GM21717 (cell line): ENCODE measurements around the gene ABHD11.
"Not testable (repeated sequence)": the region's sequence is repeated elsewhere in the genome, so short reads cannot be mapped to it uniquely, and the experiment has no call there.

Experiments used
- ATAC-seq: cut with Tn5 transposase; IDR thresholded peaks from one replicate; pipeline ENCODE4 v1.9.1; 2021; ENCODE audit warnings: mild to moderate bottlenecking, moderate library complexity; ENCODE audit not compliant: unreplicated experiment

ABHD11 gene

GRCh38 chr7:73720443-73720842 is 18.2 kb downstream of the ABHD11 start:
- not testable (repeated sequence) for ATAC-seq

DNA sequence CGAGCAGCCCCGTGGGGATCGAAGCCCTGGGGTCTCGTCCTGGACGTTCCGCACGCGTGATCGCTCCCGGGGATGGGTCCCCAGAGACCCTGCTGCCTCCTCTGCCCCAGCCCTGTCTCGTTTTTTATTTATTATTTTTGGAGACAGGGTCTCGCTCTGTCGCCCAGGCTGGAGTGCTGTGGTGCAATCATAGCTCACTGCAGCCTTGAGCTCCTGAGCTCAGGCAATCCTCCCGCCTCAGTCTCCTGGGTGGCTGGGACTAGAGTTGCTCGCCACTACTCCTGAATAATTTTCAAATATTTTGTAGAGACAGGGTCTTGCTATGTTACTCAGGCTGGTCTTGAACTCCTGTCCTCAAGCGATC is 18.8 kb downstream of the ABHD11 start:
- no peak for ATAC-seq

GRCh38 chr7:73718905-73719805 is 19.4 kb downstream of the ABHD11 start, which contains the start of gene STX1A:
Gene STX1A, minus strand, starts transcription at chr7:73719669. Its CDS starts 38 bp downstream, at chr7:73719631.
- ATAC-seq, result no peak

DNA sequence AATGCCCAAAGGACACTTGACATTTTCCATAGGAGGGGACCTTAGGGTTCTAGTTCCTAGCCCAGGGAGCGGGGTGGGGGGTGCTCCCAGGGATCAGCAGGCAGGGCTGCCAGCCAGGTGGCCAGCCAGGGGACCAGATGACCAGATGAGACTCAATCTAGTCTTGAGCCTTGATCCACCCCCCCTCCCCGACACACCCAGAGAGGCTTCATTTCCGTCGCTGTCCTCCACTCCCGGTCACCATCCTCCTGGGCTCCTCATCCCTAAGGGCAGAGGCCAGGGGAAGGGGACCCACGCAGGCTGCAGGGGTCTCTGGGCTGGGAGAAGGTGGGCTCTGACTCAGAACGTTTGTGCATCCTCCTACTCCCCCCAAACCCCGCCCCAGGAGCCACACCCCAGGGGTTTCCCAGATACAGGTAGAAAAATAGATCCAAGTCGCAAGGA is 20.1 kb downstream of the ABHD11 start:
- no peak for ATAC-seq

GRCh38 chr7:73717991-73718405 is 20.6 kb downstream of the ABHD11 start:
- ATAC-seq, result no peak

DNA sequence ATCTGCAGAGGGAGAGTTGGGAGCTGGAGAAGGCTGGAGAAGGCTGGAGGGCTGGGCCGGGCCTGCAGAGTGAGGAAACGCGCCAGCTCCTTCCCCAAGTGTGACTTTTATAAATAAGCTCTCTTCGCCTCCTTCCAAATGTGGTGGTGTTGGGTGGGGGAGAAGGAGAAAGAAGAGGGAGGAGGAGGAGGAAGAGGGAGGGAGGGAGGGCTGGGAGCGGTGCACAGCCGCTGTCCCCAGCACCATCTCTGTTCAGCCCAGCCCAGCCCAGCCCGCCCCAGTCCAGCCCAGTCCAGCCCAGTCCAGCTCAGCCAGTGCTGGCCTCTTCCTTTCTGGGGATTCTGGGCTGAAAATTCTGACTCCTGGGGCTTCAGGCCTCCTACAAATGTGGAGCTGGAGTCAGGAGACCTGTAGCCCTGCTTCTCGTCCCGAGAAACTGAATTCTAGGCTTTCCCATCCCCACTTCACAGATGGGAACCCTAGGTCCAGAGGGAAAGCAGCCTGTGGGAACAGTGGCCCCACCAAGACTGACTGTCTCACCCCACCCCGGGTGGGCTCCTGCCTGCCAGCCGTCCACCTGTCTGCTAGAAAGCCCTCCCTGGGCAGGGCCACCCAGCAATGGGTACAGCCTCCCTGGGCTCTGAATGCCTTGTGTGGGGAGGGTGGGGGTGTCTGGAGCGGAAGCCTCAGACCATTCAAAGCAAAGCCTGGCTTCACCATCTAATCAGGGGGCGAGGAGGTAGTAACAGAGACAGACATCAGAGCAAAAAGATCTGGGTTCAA is 21.4 kb downstream of the ABHD11 start:
- no peak for ATAC-seq

GRCh38 chr7:73716318-73716890 is 22.2 kb downstream of the ABHD11 start:
- no peak for ATAC-seq

DNA sequence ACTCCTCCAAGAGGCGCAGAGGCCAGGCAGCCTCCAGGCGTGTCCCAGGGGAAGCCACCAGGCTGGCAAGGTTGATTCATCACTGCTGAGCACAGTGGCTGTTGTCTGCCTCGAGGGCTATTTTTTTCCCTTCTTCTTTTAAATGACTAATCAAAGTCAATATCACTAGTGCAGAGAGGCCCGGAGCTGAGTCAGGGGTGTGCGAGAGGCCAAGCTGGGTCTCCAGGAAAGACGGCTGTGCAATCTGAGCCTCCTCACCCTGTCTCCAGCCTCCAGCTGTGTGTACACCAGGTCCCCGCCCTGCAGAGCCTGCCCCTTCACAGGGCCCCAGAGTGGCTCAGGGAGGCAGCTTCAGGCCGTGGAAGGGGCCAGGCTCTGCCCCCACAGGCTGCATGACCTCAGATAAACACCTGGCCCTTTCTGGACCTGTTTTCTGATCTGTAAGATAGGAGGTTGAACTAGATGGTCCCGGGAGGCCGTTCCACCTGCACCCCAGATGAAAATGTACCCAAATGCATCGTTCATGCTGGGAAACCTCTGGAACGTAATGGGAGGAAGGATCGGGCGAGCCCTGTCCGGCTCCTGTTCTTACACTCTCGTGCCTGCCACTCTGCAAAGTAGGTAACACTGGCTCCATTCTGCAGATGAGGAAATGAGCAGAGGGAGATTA is 22.8 kb downstream of the ABHD11 start:
- no peak for ATAC-seq

- not testable (repeated sequence) for ATAC-seq
These were observed 25.3 kb downstream of the ABHD11 start for GRCh38 chr7:73713319-73713718.

DNA sequence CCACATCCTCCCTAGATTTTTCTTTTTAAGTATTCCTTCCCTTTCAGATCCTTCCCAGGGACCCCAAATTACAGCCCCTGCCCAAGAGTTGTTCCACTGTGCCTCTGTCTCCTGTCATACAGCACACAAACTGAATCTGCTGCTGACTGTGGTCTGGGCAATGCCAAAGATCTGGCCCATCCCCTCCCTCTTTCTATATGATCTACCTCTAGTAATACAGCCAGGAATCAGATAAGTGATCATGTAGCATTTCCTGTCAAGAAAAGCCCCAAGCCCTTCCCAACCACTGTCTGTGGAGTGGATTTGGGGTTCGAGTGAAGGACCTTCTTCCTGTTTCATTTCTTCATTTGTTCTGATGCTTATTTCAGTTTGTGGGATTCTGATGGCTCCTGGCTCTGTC is 25.8 kb downstream of the ABHD11 start:
- no peak for ATAC-seq

DNA sequence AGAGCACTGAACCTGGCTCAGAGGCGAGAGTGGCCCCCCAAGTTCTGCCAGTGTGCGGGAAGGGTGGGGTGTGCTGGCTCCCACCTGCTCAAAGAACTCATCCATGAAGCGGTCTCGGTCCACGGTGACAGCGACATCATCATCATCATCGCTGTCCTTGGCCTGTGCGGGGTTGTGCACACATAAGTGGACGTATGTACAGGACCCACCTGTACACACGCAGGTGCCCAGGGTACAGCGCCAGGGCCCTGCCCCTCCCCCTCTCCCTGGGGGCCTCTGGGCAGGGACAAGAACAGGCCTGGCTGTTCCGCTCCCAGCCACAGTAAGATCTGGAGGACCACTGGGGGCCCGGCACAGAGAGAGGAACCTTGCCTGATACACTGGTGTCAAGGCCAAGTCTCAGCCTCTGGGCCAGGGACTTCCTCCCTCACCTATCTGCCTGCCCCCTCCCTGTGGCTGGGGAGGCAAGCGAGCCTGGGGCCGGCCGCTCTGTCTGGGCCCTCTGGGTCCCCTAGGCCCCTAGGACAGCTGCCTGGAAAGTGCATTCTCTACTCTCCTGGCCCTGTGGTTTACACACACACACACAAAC is 29.5 kb downstream of the ABHD11 start:
- ATAC-seq, result no peak

DNA sequence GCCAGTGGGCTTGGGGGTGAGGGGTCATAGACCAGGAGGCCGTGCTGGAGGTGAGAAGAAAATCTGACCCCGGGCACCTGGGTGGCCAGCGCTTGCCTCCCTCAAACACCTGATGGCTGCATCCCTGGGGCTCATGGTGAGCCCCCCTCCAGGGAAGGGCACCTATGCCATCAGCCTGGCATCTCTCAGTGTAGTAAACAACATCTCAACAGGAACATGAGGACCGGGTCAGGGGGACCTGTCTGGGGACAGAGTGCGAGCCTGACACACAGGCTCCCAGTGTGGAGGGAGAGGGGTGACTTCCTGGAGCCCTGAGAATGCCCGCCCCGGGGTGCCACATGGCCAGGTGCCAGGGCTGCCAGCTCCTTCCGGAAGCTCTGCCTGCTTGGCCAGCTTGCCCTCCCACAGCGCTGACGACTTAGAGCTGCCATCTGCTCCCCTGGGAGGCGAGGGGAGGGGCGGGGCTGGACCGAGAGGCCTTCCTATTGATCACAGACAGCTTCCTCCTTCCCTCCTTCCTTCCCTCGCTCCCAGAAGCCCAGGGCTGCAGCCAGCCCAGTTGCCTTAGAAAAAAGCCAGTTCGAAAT is 31.5 kb downstream of the ABHD11 start:
- no peak for ATAC-seq

DNA sequence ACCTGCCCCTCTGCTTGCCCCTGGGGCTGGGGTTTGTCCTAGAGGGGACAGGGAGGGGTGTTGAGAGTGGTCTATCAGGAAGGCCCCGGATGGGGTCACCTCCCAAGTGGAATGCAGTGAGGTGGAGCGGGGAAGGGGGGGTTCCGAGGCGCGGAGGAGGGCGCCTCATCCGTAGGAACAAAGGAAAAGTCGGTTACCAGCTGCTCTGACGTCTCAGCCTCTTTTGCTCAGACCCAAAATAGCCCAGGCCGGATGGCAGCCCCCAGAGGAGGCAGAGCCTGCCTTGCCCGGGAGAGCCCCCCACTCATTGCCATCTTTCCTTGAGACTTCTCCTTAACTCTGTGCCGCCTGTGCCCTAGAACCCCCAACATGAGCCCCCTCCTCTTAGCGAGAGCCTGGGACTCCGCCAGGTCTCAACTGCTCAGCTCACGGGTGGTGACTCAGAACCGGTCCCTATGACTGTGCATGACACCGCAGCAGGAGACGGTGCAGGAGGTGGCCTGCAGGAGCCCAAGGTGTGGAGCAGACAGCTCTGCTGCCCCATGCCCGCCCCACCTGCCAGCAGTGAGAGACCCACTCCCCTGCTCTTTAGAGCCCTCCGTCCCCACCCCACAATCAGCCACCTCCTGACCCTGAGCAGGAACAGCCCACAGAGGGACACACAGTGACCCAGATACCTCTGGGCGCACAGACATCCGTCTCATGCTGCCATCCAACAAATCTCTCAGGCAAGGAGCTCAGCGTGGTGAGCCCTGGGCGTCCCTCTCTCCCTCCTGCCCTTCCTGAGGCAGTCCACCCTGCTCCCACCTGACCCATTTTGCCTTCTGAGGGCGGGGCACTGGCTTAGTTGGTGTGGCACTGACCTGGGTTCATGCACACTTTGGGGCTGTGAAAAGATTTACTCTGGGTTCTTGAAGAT is 32.2 kb downstream of the ABHD11 start:
- no peak for ATAC-seq

- ATAC-seq, result no peak
These were observed 33.1 kb downstream of the ABHD11 start for GRCh38 chr7:73705551-73705920.

- ATAC-seq, result no peak
These were observed 33.7 kb downstream of the ABHD11 start for GRCh38 chr7:73704640-73705550.

DNA sequence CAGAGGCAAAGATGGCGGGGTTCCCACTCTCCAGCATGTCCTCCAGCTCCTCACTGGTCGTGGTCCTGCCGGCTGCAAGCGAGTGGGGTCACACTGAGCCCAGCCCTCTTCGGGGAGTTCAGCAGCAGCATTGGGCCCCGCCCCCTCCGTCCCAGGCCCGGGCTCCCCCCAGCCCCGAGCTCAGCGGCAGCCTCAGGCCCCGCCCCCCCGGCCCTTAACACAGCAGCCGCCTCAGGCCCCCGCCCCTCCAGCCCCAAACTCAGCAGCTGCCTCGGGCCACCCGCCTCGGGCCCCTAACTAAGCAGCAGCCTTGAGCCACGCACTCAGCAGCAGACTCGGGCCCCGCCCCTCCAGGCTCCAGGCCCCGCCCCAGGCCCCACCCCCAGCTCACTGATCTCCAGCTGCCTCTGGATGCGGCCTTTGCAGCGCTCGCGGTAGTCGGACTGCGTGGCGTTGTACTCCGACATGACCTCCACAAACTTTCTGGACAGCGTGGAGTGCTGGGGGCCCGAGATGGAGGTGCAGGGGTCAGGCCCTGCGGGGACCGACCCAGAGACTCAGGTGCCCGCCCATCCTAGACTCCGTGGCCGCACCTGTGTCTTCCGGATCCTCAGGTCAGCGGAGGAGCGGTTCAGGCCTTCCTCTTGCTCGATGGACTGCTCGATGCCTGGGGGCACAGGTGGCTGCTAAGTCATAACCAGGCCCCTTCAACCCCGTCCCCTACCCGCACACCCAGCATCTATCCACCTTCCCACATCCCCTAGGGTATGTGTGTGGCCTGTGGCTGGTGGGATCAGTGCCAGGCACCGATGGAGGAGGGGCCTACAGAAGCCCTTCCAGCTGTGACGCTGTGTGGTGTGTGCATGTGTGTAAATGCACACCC is 34.6 kb downstream of the ABHD11 start:
- ATAC-seq, result no peak

DNA sequence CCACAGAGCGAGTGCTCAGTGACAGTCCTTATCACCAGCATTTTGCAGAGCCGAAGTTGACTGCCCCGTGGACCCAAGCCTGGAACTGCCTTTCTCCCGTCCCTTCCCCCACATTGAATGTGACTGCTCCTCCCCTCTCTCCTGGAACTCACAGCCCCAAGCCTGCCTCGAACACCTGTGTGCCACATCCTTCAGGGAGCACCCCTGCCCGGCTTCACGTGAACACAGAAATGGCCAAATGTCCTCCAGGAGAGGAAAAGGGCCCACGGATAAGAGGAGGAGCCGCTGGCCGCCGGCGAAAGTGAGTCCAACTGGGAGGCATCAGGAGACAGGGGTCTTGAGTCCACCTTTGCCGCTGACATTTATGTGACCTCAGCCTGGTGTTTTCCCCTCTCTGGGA is 35.4 kb downstream of the ABHD11 start:
- ATAC-seq, result no peak
